Activated CD8-positive, alpha-beta T cell treated with anti-CD3 and anti-CD28 coated beads, Interleukin-2, amount 10 ng/mL, durations not matched to agents 7 days and 5 days (primary cell): ENCODE data around the gene LLGL2. TPM values are rescaled to one million over a fixed set of nuclear protein-coding genes. Genes with fewer than 3 reads are reported as not detected.
A peak's percentile ranks its signal among the peaks of the same experiment; 100 is the strongest.
"Not testable (repeated sequence)": the region's sequence is repeated elsewhere in the genome, so short reads cannot be mapped to it uniquely, and the experiment has no call there.

ENCODE experiments used
- ATAC-seq: fragments of 150-1000 bp; cut with Tn5 transposase; one replicate; pipeline ENCODE4 v1.10.0; 2021; ENCODE audit warnings: moderate library complexity
- CTCF ChIA-PET: fragments of 350-600 bp; sonication (Branson Sonifier 250); formaldehyde crosslinking; loops from one replicate; lab custom pipeline; 2021; ENCODE audit warnings: antibody characterized with exemption; lab: Charles Lee
- POLR2A ChIA-PET: fragments of 350-600 bp; sonication (Branson Sonifier 250); formaldehyde crosslinking; loops from one replicate; lab custom pipeline; 2021; ENCODE audit warnings: antibody characterized with exemption; lab: Charles Lee
- DNase-seq: peaks from one replicate; pipeline ENCODE4 v3.0.0-alpha.2; 2020
- H3K27ac Mint-ChIP-seq: one replicate; pipeline ENCODE4 v1.8.0; 2021; ENCODE audit warnings: mild to moderate bottlenecking, mixed read lengths
- H3K27me3 Mint-ChIP-seq: one replicate; pipeline ENCODE4 v1.8.0; 2021; ENCODE audit warnings: low read depth, mixed read lengths
- H3K36me3 Mint-ChIP-seq: one replicate; pipeline ENCODE4 v1.8.0; 2021; ENCODE audit warnings: low read depth, mixed read lengths
- H3K4me1 Mint-ChIP-seq: one replicate; pipeline ENCODE4 v1.8.0; 2021; ENCODE audit warnings: low read depth, mixed read lengths
- H3K4me3 Mint-ChIP-seq: one replicate; pipeline ENCODE4 v1.8.0; 2021; ENCODE audit warnings: mild to moderate bottlenecking, mixed read lengths
- H3K9me3 Mint-ChIP-seq: one replicate; pipeline ENCODE4 v1.8.0; 2022; ENCODE audit warnings: mixed read lengths; ENCODE audit not compliant: insufficient read depth
- total RNA-seq, 2 experiments: library from RNA; stranded (reverse); gene quantifications; one replicate each; pipeline ENCODE4 v1.2.3, GENCODE V29; 2021

Gene LLGL2, protein sequence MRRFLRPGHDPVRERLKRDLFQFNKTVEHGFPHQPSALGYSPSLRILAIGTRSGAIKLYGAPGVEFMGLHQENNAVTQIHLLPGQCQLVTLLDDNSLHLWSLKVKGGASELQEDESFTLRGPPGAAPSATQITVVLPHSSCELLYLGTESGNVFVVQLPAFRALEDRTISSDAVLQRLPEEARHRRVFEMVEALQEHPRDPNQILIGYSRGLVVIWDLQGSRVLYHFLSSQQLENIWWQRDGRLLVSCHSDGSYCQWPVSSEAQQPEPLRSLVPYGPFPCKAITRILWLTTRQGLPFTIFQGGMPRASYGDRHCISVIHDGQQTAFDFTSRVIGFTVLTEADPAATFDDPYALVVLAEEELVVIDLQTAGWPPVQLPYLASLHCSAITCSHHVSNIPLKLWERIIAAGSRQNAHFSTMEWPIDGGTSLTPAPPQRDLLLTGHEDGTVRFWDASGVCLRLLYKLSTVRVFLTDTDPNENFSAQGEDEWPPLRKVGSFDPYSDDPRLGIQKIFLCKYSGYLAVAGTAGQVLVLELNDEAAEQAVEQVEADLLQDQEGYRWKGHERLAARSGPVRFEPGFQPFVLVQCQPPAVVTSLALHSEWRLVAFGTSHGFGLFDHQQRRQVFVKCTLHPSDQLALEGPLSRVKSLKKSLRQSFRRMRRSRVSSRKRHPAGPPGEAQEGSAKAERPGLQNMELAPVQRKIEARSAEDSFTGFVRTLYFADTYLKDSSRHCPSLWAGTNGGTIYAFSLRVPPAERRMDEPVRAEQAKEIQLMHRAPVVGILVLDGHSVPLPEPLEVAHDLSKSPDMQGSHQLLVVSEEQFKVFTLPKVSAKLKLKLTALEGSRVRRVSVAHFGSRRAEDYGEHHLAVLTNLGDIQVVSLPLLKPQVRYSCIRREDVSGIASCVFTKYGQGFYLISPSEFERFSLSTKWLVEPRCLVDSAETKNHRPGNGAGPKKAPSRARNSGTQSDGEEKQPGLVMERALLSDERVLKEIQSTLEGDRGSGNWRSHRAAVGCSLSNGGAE
- 10 to 100 TPM; 19.3 to 19.8 TPM for total RNA-seq

DNA sequence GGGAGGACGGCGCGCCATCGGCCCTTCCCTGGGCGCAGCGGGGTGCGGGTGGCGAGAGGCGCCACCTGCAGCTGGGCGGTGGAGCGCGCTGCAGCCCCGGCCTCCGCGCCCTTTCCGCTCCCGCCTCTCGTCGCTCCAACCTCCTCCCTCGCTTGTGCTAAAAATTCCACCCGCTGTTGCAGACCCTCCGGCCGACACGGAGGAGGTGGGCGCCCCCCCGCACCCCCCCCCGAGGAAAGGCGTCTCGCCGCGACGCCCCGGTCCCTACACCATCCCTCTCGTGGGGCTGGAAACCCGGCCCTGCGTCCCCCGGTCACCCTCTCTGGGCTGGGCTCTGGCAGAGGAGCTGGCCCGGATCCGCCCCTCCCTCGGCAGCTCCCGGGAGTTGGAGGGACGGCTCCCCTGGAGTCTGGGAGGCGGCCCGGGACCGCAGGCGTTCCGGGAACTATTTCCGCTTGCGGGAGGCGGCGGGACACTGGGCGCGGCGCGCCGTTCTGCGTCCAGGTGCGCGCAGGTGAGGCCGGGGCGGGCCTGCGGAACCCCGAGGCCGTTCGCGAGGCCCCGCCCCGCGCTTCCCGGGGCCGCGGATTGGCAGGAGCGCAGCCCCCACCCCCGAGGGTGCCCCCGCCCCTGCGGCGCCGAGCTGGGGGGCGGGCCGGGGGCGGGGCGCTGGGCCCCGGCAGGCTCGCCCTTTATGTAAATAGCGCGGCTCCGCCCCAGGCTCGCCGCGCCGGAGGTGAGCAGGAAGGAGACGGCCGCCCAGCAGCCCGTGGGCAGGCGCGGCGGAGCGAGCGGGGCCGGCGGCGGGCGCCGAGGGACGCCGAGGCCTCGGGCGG is at the start of gene LLGL2:
TSS of gene LLGL2 (plus strand) at position 728 of the 836 bp plus-strand sequence. CDS start 17,730 bp downstream, outside the sequence.
- H3K9me3 Mint-ChIP-seq: no peaks in the 10 kb centered on the region
- peaks cover 7% of the 10 kb centered on the region for H3K27me3 Mint-ChIP-seq
- ATAC-seq (peak; percentile 93), DNase-seq (peak; percentile 85)
- peaks cover 28% of the 10 kb centered on the region for H3K36me3 Mint-ChIP-seq
- POLR2A ChIA-PET: interaction anchor here (0.6 to 2.0 kb wide), 3 partner anchors 10 to 120 kb away, joined by 3 to 8 read pairs (median 3); partner anchors contain the start of gene TMEM94
- peak within 1 kb of the TSS; percentile 39 for H3K27ac Mint-ChIP-seq
- H3K4me1 Mint-ChIP-seq: peaks cover 19% of the 10 kb centered on the region
- CTCF ChIA-PET: interaction anchor here (1.3 to 2.2 kb wide), 3 partner anchors 9 to 100 kb away, joined by 3 to 14 read pairs (median 4); partner anchors contain the start of gene TSEN54
- H3K4me3 Mint-ChIP-seq: peak within 1 kb of the TSS; percentile 72

- H3K4me1 Mint-ChIP-seq: peaks cover 4% of the 10 kb centered on the region
- no peaks in the 10 kb centered on the region for H3K27me3 Mint-ChIP-seq
Observed at GRCh38 chr17:75475851-75476250, 49.6 kb upstream of the LLGL2 start.

DNA sequence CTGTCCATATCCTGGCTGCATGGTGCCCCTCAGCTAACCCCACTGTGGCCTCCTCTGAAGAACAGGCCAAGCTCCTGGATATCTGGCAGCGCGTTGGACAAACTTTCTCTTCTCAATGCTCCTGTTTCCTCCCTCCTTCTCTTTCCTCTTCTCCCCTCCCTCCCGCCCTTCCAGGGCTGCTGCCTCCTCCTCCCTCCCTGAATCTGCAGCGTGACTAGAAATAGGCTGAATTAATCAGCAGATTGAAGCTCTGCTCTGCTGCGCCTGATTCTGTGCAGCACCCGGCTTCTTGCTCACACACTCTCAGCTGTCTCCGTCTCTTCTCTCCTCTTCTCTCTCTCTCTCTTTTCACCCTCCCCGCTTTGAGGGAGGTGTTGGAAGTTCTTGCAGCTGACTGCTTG is 49.2 kb upstream of the LLGL2 start:
- no peak for ATAC-seq
- H3K4me3 Mint-ChIP-seq: no peak overlapping the region
- H3K36me3 Mint-ChIP-seq: peaks cover 8% of the 10 kb centered on the region
- POLR2A ChIA-PET: no interaction called here
- CTCF ChIA-PET: interaction anchor here (0.6 to 1.2 kb wide), 4 partner anchors 13 to 40 kb away, joined by 3 to 4 read pairs (median 4); partner anchors contain the start of genes TMEM94 and TSEN54
- no peak for DNase-seq
- H3K9me3 Mint-ChIP-seq: no peaks in the 10 kb centered on the region
- H3K4me1 Mint-ChIP-seq: peaks cover 4% of the 10 kb centered on the region
- peak overlapping the region; percentile 12 for H3K27ac Mint-ChIP-seq
- H3K27me3 Mint-ChIP-seq: no peaks in the 10 kb centered on the region

More at GRCh38 chr17:75475851-75476250, 49.6 kb upstream of the LLGL2 start:
- Mint-ChIP-seq H3K9me3 (no peaks in the 10 kb centered on the region), H3K36me3 (peaks cover 8% of the 10 kb centered on the region), H3K4me3 (no peak overlapping the region), H3K27ac (no peak overlapping the region)
- POLR2A ChIA-PET: no interaction called here
- CTCF ChIA-PET: interaction anchor here (0.6 to 1.2 kb wide), 3 partner anchors 13 to 40 kb away, joined by 3 to 4 read pairs (median 3); partner anchors contain the start of genes TMEM94 and TSEN54
- ATAC-seq (no peak), DNase-seq (no peak)

DNA sequence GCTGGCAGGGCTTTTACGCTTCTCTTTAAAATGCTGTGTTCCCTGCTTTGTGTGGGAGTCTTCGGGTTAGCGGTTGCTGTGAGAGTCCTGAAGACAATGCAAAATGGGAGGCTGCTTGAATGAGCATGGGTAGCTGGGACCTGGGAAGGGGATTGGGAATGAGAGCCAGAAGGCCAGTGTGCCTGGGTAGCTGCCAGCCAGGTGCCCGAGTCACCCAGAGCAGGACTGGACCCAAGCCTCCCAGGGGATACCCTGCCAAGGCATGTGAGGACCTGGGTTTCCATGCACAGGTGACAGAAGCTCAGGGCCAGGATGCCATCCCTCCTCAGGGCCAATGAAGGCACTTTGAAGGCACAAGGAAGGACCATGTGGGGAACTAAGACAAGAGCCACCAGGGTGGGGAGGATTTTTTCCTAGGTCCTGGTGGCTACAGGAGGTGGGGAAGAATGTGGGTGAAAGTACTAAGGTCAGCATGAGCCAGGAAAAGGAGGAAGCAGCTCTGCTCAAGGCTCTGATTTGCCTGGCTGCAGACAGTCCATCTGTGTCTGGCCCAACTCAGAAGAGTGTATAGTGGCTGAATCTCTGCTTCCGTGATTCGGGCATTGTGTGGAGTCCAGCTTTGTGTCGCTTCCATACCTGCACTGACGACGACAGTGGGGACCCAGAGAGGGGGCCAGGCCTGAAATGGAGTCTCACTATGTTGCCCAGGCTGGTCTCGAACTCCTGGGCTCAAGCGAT is 48.6 kb upstream of the LLGL2 start:
- POLR2A ChIA-PET: no interaction called here
- H3K4me3 Mint-ChIP-seq: no peak overlapping the region

DNA sequence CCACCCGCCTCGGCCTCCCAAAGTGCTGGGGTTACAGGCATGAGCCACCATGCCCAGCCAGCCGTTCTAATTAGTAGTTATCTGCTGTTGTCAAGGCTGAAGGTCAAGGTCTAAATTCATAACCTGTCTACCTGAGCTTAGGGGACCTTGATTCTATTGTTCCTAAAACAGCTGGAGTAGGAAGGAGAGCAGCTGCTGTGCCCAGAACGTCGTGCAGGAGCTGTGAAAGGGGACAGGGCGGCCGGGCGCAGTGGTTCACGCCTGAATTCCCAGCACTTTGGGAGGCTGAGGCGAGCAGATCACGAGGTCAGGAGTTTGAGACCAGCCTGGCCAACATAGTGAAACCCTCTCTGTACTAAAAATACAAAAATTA is 48.0 kb upstream of the LLGL2 start:
- CTCF ChIA-PET: interaction anchor here (1.2 kb wide), 1 partner anchor 23 kb away, joined by 4 read pairs; no protein-coding TSS in a partner anchor
- H3K4me3 Mint-ChIP-seq, ATAC-seq, H3K9me3 Mint-ChIP-seq, DNase-seq, H3K27me3 Mint-ChIP-seq, H3K36me3 Mint-ChIP-seq, H3K4me1 Mint-ChIP-seq, POLR2A ChIA-PET, H3K27ac Mint-ChIP-seq: not testable (repeated sequence)

More for the DNA sequence above, 48.6 kb upstream of the LLGL2 start:
- peaks cover 8% of the 10 kb centered on the region for H3K36me3 Mint-ChIP-seq
- DNase-seq: no peak
- H3K27ac Mint-ChIP-seq: no peak overlapping the region
- CTCF ChIA-PET: interaction anchor here (0.9 to 1.2 kb wide), 3 partner anchors 12 to 23 kb away, joined by 3 to 4 read pairs (median 4); partner anchors contain the start of gene TMEM94
- peaks cover 4% of the 10 kb centered on the region for H3K4me1 Mint-ChIP-seq
- no peaks in the 10 kb centered on the region for H3K9me3 Mint-ChIP-seq
- ATAC-seq: no peak
- H3K27me3 Mint-ChIP-seq: no peaks in the 10 kb centered on the region

DNA sequence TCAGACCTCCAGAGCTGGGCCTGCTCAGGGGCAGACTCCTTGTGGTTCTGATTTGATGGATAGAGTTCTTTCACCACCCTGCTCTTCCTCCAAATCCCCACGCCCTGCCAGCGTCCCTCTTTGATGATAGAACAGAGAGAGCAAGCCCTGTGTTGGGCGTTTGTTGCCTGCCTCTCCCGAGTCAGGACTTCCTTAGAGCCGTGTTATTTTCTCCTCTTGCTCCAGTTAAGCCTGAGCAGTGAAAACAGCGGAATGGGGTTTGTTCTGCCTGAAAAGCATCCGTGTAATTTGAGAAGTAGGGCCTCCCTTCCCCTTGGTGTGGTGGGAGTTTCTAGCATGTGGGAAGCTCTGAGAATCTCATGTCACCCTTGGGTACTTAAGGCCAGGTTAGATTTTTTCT is 47.0 kb upstream of the LLGL2 start:
- CTCF ChIA-PET: no interaction called here
- H3K4me3 Mint-ChIP-seq: no peak overlapping the region
- no peak for ATAC-seq
- POLR2A ChIA-PET: no interaction called here
- DNase-seq: no peak
- no peaks in the 10 kb centered on the region for H3K27me3 Mint-ChIP-seq
- H3K9me3 Mint-ChIP-seq: no peaks in the 10 kb centered on the region
- peaks cover 7% of the 10 kb centered on the region for H3K36me3 Mint-ChIP-seq
- H3K27ac Mint-ChIP-seq: no peak overlapping the region
- peaks cover 4% of the 10 kb centered on the region for H3K4me1 Mint-ChIP-seq

GRCh38 chr17:75480281-75480680 is 45.2 kb upstream of the LLGL2 start:
- POLR2A ChIA-PET: interaction anchor here (1.5 kb wide), 1 partner anchor 24 kb away, joined by 5 read pairs; the partner anchor contains the start of gene TMEM94
- CTCF ChIA-PET: no interaction called here
- Mint-ChIP-seq H3K4me3 (no peak overlapping the region), H3K27ac (no peak overlapping the region), H3K27me3 (no peaks in the 10 kb centered on the region), H3K4me1 (peaks cover 5% of the 10 kb centered on the region), H3K36me3 (peaks cover 9% of the 10 kb centered on the region), H3K9me3 (no peaks in the 10 kb centered on the region)
- DNase-seq (no peak), ATAC-seq (no peak)

DNA sequence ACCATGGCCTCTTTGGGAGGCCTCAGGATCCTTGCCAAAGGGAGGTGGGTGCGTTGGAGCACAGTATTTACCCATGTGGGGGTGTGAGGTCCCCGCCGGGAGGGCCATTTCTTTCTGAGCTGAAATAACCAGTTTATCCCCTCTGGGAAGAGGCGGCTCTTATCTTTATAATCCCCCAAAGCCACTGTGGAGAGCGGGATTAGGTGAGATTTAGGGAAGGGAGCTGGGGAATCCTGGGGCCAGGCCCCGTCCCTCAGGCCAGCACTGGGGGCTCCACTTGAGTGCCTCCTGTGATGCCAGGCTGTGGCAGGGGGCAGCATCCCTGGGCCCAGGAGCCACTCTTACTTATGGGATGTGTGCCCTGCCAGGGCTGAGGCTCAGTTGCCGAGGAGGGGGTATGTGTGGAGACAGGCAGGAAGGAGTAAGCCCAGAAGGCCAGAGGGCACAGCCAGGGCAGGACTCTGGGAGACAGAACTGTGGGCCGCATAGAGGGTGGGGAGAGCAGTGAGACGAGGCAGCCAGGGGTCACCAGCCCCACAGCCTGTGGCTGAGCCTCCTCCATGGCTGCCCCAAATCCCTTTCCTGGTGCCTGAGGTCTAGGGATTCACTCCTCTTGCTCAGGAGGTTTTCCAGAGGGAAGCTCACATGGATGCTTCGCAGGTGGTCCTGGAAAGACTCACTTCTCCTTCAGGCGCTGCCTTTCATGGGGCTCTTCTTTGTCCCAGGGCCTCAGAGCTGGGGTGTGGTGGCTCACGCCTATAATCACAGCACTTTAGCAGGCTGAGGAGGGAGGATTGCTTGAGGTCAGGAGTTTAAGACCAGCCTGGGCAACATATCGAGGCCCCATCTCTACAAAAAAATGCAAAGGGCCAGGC is 44.1 kb upstream of the LLGL2 start:
- Mint-ChIP-seq H3K4me1 (peaks cover 8% of the 10 kb centered on the region), H3K9me3 (no peaks in the 10 kb centered on the region), H3K36me3 (peaks cover 13% of the 10 kb centered on the region), H3K27me3 (no peaks in the 10 kb centered on the region), H3K4me3 (no peak overlapping the region), H3K27ac (peak overlapping the region; percentile 12)
- ChIA-PET CTCF (no interaction called here), POLR2A (interaction anchor here (0.6 to 1.5 kb wide), 2 partner anchors 25 to 102 kb away, joined by 3 to 5 read pairs; partner anchors contain the start of gene TMEM94)
- DNase-seq (no peak), ATAC-seq (no peak)

DNA sequence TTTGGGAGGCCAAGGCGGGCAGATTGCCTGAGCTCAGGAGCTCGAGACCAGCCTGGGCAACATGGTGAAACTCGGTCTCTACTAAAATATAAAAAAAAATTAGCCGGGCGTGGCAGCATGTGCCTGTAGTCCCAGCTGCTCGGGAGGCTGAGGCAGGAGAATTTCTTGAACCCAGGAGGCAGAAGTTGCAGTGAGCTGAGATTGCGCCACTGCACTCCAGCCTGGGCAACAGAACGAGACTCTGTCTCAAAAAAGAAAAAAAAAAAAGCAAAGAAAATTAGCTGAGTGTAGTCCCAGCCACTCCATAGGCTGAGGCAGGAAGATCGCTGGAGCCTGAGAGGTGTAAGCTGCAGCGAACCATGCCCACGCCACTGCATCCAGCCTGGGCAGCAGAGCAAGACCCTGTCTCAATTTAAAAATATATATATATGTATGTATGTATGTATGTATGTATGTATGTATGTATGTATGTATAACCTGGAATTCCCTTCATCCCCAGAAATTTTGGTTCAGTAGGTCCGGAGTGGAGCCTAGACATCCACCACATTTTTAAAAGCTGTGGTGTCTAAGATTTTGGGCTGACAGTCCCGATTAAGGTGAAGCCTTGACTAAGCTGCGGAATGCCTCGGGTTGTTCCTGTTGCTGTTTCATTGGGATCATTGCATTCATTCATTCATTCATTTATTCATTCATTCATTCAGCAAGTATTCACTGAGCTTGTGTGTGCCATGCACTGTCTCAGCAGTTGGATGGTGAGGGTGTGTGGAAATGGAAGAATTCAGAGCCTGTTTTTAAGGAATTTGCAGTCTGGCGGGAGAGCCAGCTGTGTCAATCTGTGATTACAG is 43.2 kb upstream of the LLGL2 start:
- ATAC-seq (no peak), DNase-seq (no peak)
- no peaks in the 10 kb centered on the region for H3K27me3 Mint-ChIP-seq
- no peak overlapping the region for H3K27ac Mint-ChIP-seq
- H3K9me3 Mint-ChIP-seq: no peaks in the 10 kb centered on the region
- peaks cover 17% of the 10 kb centered on the region for H3K4me1 Mint-ChIP-seq
- no peak overlapping the region for H3K4me3 Mint-ChIP-seq
- ChIA-PET POLR2A (no interaction called here), CTCF (interaction anchor here (0.9 to 1.1 kb wide), 2 partner anchors 34 to 119 kb away, joined by 3 read pairs; partner anchors contain the start of gene TSEN54)
- H3K36me3 Mint-ChIP-seq: peaks cover 20% of the 10 kb centered on the region
